Activated T-helper 1 cell treated with anti-CD3 and anti-CD28 coated beads, Interleukin-12 subunit alpha, Interleukin-12 subunit beta, Interleukin-2, Interleukin-4 antibody, amounts not matched to agents 30 ng/mL and 10 ng/mL and 1 ng/mL, durations not matched to agents 14 hours and 24 hours and 36 hours (primary cell): Measurements from ENCODE around the gene POLRMT. TPM values are rescaled to one million over a fixed set of nuclear protein-coding genes. Genes with fewer than 3 reads are reported as not detected.
"Not testable (repeated sequence)": the region's sequence is repeated elsewhere in the genome, so short reads cannot be mapped to it uniquely, and the experiment has no call there.

ENCODE experiments used
- DNase-seq: peaks from one replicate; pipeline ENCODE4 v3.0.0; 2021; ENCODE audit warnings: low spot score
- H3K27ac Mint-ChIP-seq: one replicate; pipeline ENCODE4 v1.8.0; 2021; ENCODE audit warnings: mild to moderate bottlenecking, mixed read lengths
- H3K27me3 Mint-ChIP-seq: one replicate; pipeline ENCODE4 v1.8.0; 2022; ENCODE audit warnings: mild to moderate bottlenecking, moderate library complexity, mixed read lengths; ENCODE audit not compliant: insufficient read depth
- H3K36me3 Mint-ChIP-seq: one replicate; pipeline ENCODE4 v1.8.0; 2021; ENCODE audit warnings: low read depth, mixed read lengths
- H3K4me1 Mint-ChIP-seq: one replicate; pipeline ENCODE4 v1.8.0; 2021; ENCODE audit warnings: low read depth, mixed read lengths
- H3K4me3 Mint-ChIP-seq: one replicate; pipeline ENCODE4 v1.8.0; 2021; ENCODE audit warnings: mild to moderate bottlenecking, moderate library complexity, mixed read lengths
- H3K9me3 Mint-ChIP-seq: one replicate; pipeline ENCODE4 v1.8.0; 2021; ENCODE audit warnings: mixed read lengths
- intact Hi-C: fragments of 100-400 bp; cut with micrococcal nuclease; formaldehyde crosslinking; loops from one replicate; pipeline ENCODE4 v1.15.1; 2024
- total RNA-seq: library from RNA; stranded (reverse); gene quantifications from 2 replicates; pipeline ENCODE4 v1.2.3, GENCODE V29; 2022

Gene POLRMT
- total RNA-seq, 1 donor from 2014 or later = 104 TPM

- intact Hi-C loops = no loop called here
- Mint-ChIP-seq H3K9me3 (no peaks in the 10 kb centered on the region), H3K4me3 (no peak overlapping the region), H3K36me3 (no peaks in the 10 kb centered on the region), H3K27ac (no peak overlapping the region), H3K4me1 (no peaks in the 10 kb centered on the region), H3K27me3 (peaks cover 17% of the 10 kb centered on the region)
- DNase-seq = no peak
These were observed 41.2 kb upstream of the POLRMT start for GRCh38 chr19:674282-675151.

DNA sequence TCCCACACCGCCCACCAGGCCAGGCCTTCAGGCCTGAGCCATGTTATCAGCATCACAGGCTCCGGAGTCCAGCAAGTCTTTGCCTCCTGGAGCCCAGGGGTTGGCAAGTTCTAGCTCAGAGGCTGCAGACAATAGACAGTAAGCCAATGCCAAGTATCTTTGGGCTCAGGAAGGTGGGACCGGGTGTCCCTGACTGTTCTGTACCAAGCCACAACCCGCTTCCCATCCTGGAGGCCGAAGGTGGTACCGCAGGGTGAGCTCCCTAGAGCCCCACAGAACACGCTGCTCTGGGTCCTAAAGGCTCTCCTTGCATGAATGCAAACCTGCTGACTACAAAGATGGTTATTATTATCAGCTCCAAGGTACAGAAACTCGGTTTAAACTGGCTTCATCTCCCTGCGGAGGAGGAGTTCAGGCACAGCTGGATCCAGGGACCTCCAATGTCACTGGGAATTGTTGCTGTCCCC, 37.3 kb upstream of the POLRMT start:
- H3K27ac Mint-ChIP-seq = no peak overlapping the region
- H3K4me3 Mint-ChIP-seq = no peak overlapping the region
- intact Hi-C loops = no loop called here
- no peaks in the 10 kb centered on the region for H3K36me3 Mint-ChIP-seq
- no peak for DNase-seq
- H3K9me3 Mint-ChIP-seq = no peaks in the 10 kb centered on the region
- peaks cover 25% of the 10 kb centered on the region for H3K27me3 Mint-ChIP-seq
- H3K4me1 Mint-ChIP-seq = no peaks in the 10 kb centered on the region

DNA sequence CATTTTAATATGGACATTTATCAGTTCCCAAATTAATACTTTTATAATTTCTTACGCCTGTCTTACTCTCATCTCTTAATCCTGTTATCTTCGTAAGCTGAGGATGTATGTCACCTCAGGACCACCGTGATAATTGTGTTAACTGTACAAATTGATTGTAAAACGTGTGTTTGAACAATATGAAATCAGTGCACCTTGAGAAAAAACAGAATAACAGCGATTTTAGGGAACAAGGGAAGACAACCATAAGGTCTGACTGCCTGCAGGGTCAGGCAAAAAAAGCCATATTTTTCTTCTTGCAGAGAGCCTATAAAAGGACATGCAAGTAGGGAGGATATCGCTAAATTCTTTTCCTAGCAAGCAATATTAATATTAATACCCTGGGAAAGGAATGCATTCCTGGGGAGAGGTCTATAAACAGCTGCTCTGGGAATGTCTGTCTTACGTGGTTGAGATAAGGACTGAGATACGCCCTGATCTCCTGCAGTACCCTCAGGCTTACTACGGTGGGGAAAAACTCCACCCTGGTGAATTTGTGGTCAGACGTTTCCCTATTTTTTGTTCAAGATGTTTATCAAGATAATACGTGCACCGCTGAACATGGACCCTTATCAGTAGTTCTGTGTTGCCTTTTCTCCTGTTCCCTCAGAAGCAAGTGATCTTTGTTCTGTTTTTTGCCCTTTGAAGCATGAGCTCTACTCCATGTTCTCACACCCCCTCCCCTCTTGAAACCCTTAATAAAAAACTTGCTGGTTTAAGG, 35.5 kb upstream of the POLRMT start:
- H3K4me3 Mint-ChIP-seq, intact Hi-C loops, H3K27ac Mint-ChIP-seq, H3K36me3 Mint-ChIP-seq, DNase-seq, H3K9me3 Mint-ChIP-seq: not testable (repeated sequence)
- Mint-ChIP-seq H3K27me3 (peaks cover 17% of the 10 kb centered on the region), H3K4me1 (peaks cover 14% of the 10 kb centered on the region)

DNA sequence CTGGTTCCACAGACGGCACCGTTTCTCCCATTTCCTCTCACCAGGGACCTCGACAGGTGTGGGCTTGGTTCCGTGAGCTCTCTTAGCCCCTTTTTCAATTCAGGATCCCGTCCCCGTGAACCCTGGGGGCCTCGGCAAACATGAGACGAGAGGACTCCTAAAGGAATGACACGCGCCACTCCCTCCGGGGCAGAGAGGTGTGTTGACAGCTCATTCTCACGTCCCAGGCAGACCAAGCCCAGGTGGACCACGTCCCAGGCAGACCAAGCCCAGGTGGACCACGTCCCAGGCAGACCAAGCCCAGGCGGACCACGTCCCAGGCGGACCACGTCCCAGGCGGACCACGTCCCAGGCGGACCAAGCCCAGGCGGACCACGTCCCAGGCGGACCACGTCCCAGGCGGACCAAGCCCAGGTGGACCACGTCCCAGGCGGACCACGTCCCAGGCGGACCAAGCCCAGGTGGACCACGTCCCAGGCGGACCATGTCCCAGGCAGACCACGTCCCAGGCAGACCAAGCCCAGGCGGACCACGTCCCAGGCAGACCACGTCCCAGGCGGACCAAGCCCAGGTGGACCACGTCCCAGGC, 33.7 kb upstream of the POLRMT start:
- H3K36me3 Mint-ChIP-seq, H3K4me3 Mint-ChIP-seq, DNase-seq, intact Hi-C loops, H3K9me3 Mint-ChIP-seq, H3K27ac Mint-ChIP-seq: not testable (repeated sequence)
- H3K4me1 Mint-ChIP-seq = peaks cover 19% of the 10 kb centered on the region
- peaks cover 17% of the 10 kb centered on the region for H3K27me3 Mint-ChIP-seq

DNA sequence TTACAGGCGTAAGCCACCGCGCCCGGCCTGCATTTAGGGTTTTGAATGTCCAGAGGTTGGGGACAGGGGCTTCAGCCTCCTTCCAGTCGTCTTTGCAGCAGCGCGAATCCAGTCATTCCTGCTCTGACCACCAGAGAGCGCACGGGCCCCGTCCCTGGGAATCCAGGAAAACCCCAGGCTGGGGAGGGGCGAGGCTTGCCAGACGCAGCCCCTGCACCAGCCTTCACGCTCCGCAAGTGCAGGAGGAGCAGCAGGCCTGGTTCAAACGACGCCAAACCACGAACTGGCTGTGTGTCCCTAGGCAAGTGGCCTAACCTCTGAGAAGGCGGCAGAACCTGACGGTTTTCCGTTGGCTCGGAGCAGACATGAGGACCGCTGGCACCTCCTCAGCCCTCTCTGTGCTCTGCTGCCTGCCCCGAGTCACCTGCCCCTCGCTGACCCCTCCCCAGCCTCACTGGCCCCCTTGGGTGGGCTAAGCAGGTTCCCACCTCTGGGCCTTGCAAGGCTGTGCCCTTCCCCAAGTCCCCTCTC, 31.6 kb upstream of the POLRMT start:
- peak; percentile 78 for DNase-seq
- no peaks in the 10 kb centered on the region for H3K9me3 Mint-ChIP-seq
- H3K27ac Mint-ChIP-seq = no peak overlapping the region
- H3K4me1 Mint-ChIP-seq = peaks cover 33% of the 10 kb centered on the region
- peak overlapping the region; percentile 45 for H3K4me3 Mint-ChIP-seq
- intact Hi-C loops = loop anchor here (1.0 to 5.0 kb wide), 3 partner anchors 69 to 262 kb away; partner anchors contain the start of gene ARID3A
- H3K27me3 Mint-ChIP-seq = peaks cover 13% of the 10 kb centered on the region
- H3K36me3 Mint-ChIP-seq = peaks cover 5% of the 10 kb centered on the region

- Mint-ChIP-seq H3K27me3 (peaks cover 6% of the 10 kb centered on the region), H3K4me1 (peaks cover 33% of the 10 kb centered on the region), H3K4me3 (peak overlapping the region; percentile 79), H3K36me3 (peaks cover 5% of the 10 kb centered on the region), H3K9me3 (no peaks in the 10 kb centered on the region), H3K27ac (peak overlapping the region; percentile 89)
- intact Hi-C loops = loop anchor here (1.0 to 5.0 kb wide), 4 partner anchors 17 to 264 kb away; partner anchors contain the start of genes ARID3A and PTBP1
- DNase-seq = no peak
These were observed 30.4 kb upstream of the POLRMT start for GRCh38 chr19:663682-664117.

DNA sequence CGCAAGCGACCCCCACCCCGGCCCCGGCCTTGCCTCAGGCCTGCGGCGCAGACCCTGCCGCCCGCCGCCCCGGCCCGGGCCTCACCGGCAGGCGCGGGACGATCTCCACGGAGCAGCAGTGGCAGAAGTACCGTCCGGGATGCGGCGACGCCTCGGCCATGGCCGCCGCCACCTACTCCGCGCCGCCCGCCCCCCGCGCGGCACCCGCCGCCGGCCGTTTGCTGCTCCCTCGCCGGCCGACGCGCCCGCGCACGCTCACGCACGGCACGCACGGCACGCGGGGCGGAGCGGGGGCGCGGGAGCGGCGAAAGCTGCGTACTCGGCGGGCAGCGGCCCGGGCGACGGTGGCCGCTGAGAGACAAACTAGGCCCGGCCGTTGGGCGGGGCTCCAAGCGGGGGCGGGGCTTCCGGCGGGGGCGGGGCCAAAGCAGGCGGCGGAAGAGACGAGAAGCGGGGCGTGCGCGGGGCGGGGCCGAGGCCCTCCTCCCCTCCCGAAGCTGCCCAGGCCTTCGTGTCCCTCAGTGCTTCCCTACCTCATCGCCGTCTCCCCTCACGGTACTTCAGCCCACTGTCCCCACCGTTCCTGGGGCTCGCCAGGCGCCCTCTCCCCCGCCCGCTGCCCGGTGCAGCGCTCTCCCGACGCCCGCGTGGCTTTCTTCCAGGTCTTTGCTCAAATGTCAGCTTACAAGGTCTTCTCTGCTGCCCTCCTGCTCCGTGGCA, 29.8 kb upstream of the POLRMT start, which contains the start of gene RNF126:
RNF126 (minus strand) TSS at position 253 of the 720 bp plus-strand sequence; CDS start at position 160, 93 bp downstream.
- H3K4me1 Mint-ChIP-seq = peaks cover 33% of the 10 kb centered on the region

GRCh38 chr19:662207-662961, 29.0 kb upstream of the POLRMT start:
- Mint-ChIP-seq H3K9me3 (no peaks in the 10 kb centered on the region), H3K27ac (peak overlapping the region; percentile 97), H3K4me3 (peak overlapping the region; percentile 95), H3K36me3 (peaks cover 5% of the 10 kb centered on the region), H3K4me1 (peaks cover 33% of the 10 kb centered on the region), H3K27me3 (no peaks in the 10 kb centered on the region)
- DNase-seq = peak; percentile 68
- intact Hi-C loops = loop anchor here (5.0 kb wide), 2 partner anchors 200 to 265 kb away; partner anchors contain the start of gene ARID3A

More for the DNA sequence above, 29.8 kb upstream of the POLRMT start, which contains the start of gene RNF126:
- H3K4me3 Mint-ChIP-seq = peak within 1 kb of the TSS; percentile 95
- H3K27me3 Mint-ChIP-seq = no peaks in the 10 kb centered on the region
- DNase-seq = peak; percentile 84
- peaks cover 5% of the 10 kb centered on the region for H3K36me3 Mint-ChIP-seq
- H3K9me3 Mint-ChIP-seq = no peaks in the 10 kb centered on the region
- H3K27ac Mint-ChIP-seq = peak within 1 kb of the TSS; percentile 97
- intact Hi-C loops = loop anchor here (1.0 to 5.0 kb wide), 4 partner anchors 17 to 264 kb away; partner anchors contain the start of genes ARID3A and PTBP1

DNA sequence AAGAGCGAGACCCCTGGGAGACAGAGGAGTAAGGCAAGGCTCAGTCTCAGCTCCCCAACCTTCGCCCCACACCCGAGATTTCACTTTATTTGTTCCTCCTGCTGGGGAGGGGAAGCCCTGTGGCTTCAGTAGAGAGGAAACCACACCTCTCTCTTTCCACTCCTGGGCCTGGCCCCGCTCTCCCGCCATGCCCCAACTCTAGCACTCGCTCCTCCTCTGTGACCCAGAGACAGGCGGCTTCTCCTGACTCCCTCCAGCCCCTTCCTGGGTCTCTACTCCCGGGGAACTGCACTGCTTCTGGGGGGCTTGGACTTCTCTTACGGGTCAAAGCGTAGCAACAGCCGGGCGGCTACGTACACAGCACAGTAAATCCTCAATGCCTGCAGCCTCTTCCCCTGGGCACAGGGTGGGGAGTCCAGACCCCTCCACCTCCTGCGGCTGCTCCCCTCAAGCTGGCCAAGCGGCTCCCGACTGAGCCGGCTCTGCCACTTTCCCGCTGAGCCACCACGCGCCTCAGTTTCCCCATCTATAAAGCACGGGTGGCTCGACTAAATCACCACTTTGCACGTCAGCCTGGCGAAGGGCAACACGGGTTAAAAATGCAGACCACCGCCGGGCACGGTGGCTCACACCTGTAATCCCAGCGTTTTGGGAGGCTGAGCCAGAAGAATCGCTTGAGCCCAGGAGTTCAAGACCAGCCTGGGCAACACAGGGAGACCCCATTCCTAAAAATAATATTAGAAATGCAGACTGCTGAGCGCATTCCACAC, 28.3 kb upstream of the POLRMT start:
- H3K9me3 Mint-ChIP-seq = no peaks in the 10 kb centered on the region
- peaks cover 5% of the 10 kb centered on the region for H3K36me3 Mint-ChIP-seq
- H3K4me1 Mint-ChIP-seq = peaks cover 33% of the 10 kb centered on the region
- intact Hi-C loops = loop anchor here (1.0 to 5.0 kb wide), 6 partner anchors 22 to 266 kb away; partner anchors contain the start of genes ARID3A, BSG, FGF22 and POLRMT
- H3K4me3 Mint-ChIP-seq = peak overlapping the region; percentile 95
- no peaks in the 10 kb centered on the region for H3K27me3 Mint-ChIP-seq
- peak overlapping the region; percentile 97 for H3K27ac Mint-ChIP-seq
- peak; percentile 71 for DNase-seq

GRCh38 chr19:660793-661426, 27.6 kb upstream of the POLRMT start:
- Mint-ChIP-seq H3K27ac (peak overlapping the region; percentile 97), H3K36me3 (peaks cover 5% of the 10 kb centered on the region), H3K27me3 (no peaks in the 10 kb centered on the region), H3K4me1 (peaks cover 33% of the 10 kb centered on the region), H3K4me3 (peak overlapping the region; percentile 95), H3K9me3 (no peaks in the 10 kb centered on the region)
- intact Hi-C loops = loop anchor here (1.0 to 5.0 kb wide), 6 partner anchors 22 to 266 kb away; partner anchors contain the start of genes ARID3A, BSG, FGF22 and POLRMT
- no peak for DNase-seq
